HepG2 (cell line): ENCODE measurements around the gene SCRN3. TPM values are rescaled to one million over a fixed set of nuclear protein-coding genes. Genes with fewer than 3 reads are reported as not detected.

Experiments
- ATAC-seq: fragments of 200-7000 bp; cut with Tn5 transposase; 3 replicates; pipeline ENCODE4 v1.9.1; 2020; ENCODE audit warnings: mild to moderate bottlenecking, moderate library complexity
- BruUV-seq: library from RNA; stranded (reverse); fragments of 400-500 nt; replicated peaks from 2 replicates; lab custom pipeline; 2021; lab: Mats Ljungman, UMichigan
- CTCF ChIA-PET: fragments of 300-600 bp; formaldehyde crosslinking; extraction: SDS; loops from one replicate; lab custom pipeline; 2021; ENCODE audit warnings: low total read pairs, inconsistent platforms, low intra/inter-chr PET ratio; lab: Yijun Ruan, JAX
- POLR2A ChIA-PET: fragments of 350-600 bp; sonication (Branson Sonifier 250); formaldehyde crosslinking; loops from one replicate; lab custom pipeline; 2020; ENCODE audit warnings: antibody characterized with exemption, inconsistent platforms; lab: Yijun Ruan, JAX
- DNase-seq: peaks from one replicate; pipeline ENCODE4 v3.0.0-alpha.2; 2015; ENCODE audit warnings: low spot score
- FAIRE-seq: peaks from 3 replicates; lab custom pipeline; 2011; peaks lifted over from hg19 to GRCh38; lab: Jason Lieb, UNC
- H2AFZ ChIP-seq: one replicate; pipeline ENCODE4 v1.6.1; 2011; ENCODE audit warnings: low read length, inconsistent platforms
- H3K27ac ChIP-seq: fragments of 300-600 bp; 3 replicates; pipeline ENCODE4 v1.8.0; 2011; ENCODE audit warnings: mixed run types, mild to moderate bottlenecking, mixed read lengths, low read length, inconsistent platforms; ENCODE audit not compliant: insufficient read depth; ENCODE audit errors: extremely low read length
- H3K27me3 ChIP-seq, 2 experiments: fragments of 200-600 bp in 1 of 2; 2 replicates in 1 of 2; 3 replicates in 1 of 2; pipeline versions ENCODE4 v1.6.0 to v1.8.0; 2011; ENCODE audit warnings: low read length in 2 of 2, mild to moderate bottlenecking in 2 of 2, moderate library complexity in 2 of 2, inconsistent platforms in 1 of 2; ENCODE audit not compliant: insufficient read depth in 2 of 2, control insufficient read depth in 1 of 2
- H3K36me3 ChIP-seq, 2 experiments: fragments of 200-600 bp in 1 of 2; replicated peaks in 1 of 2; 2 replicates in 1 of 2; 3 replicates in 1 of 2; pipeline versions ENCODE4 v1.5.1 to v1.8.0; 2011; ENCODE audit warnings: low read length in 2 of 2, inconsistent platforms in 1 of 2; ENCODE audit not compliant: insufficient read depth in 2 of 2, control insufficient read depth in 1 of 2
- H3K4me1 ChIP-seq: 2 replicates; pipeline ENCODE4 v1.5.1; 2012; ENCODE audit warnings: low read length, inconsistent platforms; ENCODE audit not compliant: insufficient read depth
- H3K4me2 ChIP-seq: 2 replicates; pipeline ENCODE4 v1.6.0; 2011; ENCODE audit warnings: low read depth, low read length, inconsistent platforms
- H3K4me3 ChIP-seq, 3 experiments: fragments of 200-600 bp in 1 of 3; sonication (generic), shearing (Covaris generic) in 1 of 3; replicated peaks in 1 of 3; 2 replicates each; pipeline ENCODE4 v1.5.1; 2011 to 2016; ENCODE audit warnings: low read length in 3 of 3, inconsistent platforms in 2 of 3, low read depth in 2 of 3, mild to moderate bottlenecking in 2 of 3, control low read depth in 1 of 3, mixed read lengths in 1 of 3; ENCODE audit not compliant: insufficient read depth in 1 of 3
- H3K79me2 ChIP-seq: one replicate; pipeline ENCODE4 v1.6.1; 2011; ENCODE audit warnings: low read length, inconsistent platforms; ENCODE audit not compliant: insufficient read depth
- H3K9ac ChIP-seq: 2 replicates; pipeline ENCODE4 v1.6.0; 2011; ENCODE audit warnings: mild to moderate bottlenecking, low read depth, low read length, inconsistent platforms; ENCODE audit not compliant: insufficient read depth
- H3K9me3 ChIP-seq: 2 replicates; pipeline ENCODE4 v1.5.1; 2012; ENCODE audit warnings: mild to moderate bottlenecking, low read length
- H4K20me1 ChIP-seq: 2 replicates; pipeline ENCODE4 v1.6.0; 2011; ENCODE audit warnings: inconsistent platforms, mild to moderate bottlenecking, low read length, moderate library complexity; ENCODE audit not compliant: insufficient read depth
- ARID3A ChIP-seq: IDR thresholded peaks from 2 replicates; pipeline ENCODE4 v1.6.1; 2012; ENCODE audit warnings: low read depth, low read length, improper control_type of control experiment
- ARNT ChIP-seq: fragments of 450-650 bp; IDR thresholded peaks from 2 replicates; pipeline ENCODE4 v1.6.1; 2017
- CBX5 ChIP-seq: sonication (generic); formaldehyde crosslinking; IDR thresholded peaks from 2 replicates; pipeline ENCODE4 v1.4.0; 2020; ENCODE audit warnings: missing genetic modification reagents, borderline replicate concordance
- CEBPG ChIP-seq: IDR thresholded peaks from 2 replicates; pipeline ENCODE4 v1.6.1; 2016
- GPN1 ChIP-seq: sonication (generic); formaldehyde crosslinking; IDR thresholded peaks from 2 replicates; pipeline ENCODE4 v1.5.1; 2020; ENCODE audit warnings: missing genetic modification reagents, borderline replicate concordance
- HNRNPL ChIP-seq: fragments of 200-400 bp; formaldehyde crosslinking; IDR thresholded peaks from 2 replicates; pipeline ENCODE4 v1.6.1; 2017; ENCODE audit warnings: mild to moderate bottlenecking, low read depth, low read length
- IKZF5 ChIP-seq: IDR thresholded peaks from 2 replicates; pipeline ENCODE4 v1.6.1; 2018; ENCODE audit warnings: missing genetic modification reagents, mild to moderate bottlenecking, missing compliant biosample characterization
- JARID2 ChIP-seq: sonication (generic); formaldehyde crosslinking; IDR thresholded peaks from 2 replicates; pipeline ENCODE4 v1.8.1; 2023; ENCODE audit warnings: missing genetic modification reagents, inconsistent platforms; ENCODE audit not compliant: insufficient replicate concordance
- JUN ChIP-seq: sonication (generic); formaldehyde crosslinking; IDR thresholded peaks from 2 replicates; pipeline ENCODE4 v1.4.0; 2020; ENCODE audit warnings: mild to moderate bottlenecking, missing genetic modification reagents
- KMT2B ChIP-seq: IDR thresholded peaks from 2 replicates; pipeline ENCODE4 v1.6.1; 2016; ENCODE audit warnings: missing genetic modification reagents, missing compliant biosample characterization
- SNAPC2 ChIP-seq: sonication (generic); formaldehyde crosslinking; IDR thresholded peaks from 2 replicates; pipeline ENCODE4 v1.8.1; 2022; ENCODE audit warnings: mild to moderate bottlenecking, missing genetic modification reagents
- SP1 ChIP-seq, 2 experiments: fragments of 450-650 bp in 1 of 2; sonication (generic) in 1 of 2; formaldehyde crosslinking in 1 of 2; IDR thresholded peaks; 2 replicates each; pipeline versions ENCODE4 v1.4.0 to v1.6.1; 2016 to 2020; ENCODE audit warnings: missing genetic modification reagents in 1 of 2
- ZNF431 ChIP-seq: sonication (generic); formaldehyde crosslinking; IDR thresholded peaks from 2 replicates; pipeline ENCODE4 v1.9.0; 2022; ENCODE audit warnings: missing genetic modification reagents, low read depth, mild to moderate bottlenecking, borderline replicate concordance
- ZNF552 ChIP-seq: sonication (generic); formaldehyde crosslinking; IDR thresholded peaks from 2 replicates; pipeline ENCODE4 v1.9.0; 2022; ENCODE audit warnings: missing genetic modification reagents, mild to moderate bottlenecking, borderline replicate concordance
- WGBS: methylation state at CpG from one replicate; pipeline ENCODE4 v1.1.6; 2017; ENCODE audit warnings: low lambda C conversion rate; 5-methylcytosine and 5-hydroxymethylcytosine counted together
- in situ Hi-C: cut with HindIII; loops from 2 replicates; pipeline ENCODE4 v1.10.0; 2017; ENCODE audit warnings: low pct_unique_long_range_greater_than_20kb; ENCODE audit not compliant: extremely low pct_ligation_motif_present
- intact Hi-C: fragments of 100-400 bp; cut with micrococcal nuclease; formaldehyde crosslinking; loops from one replicate; pipeline ENCODE4 v1.10.0; 2022; ENCODE audit not compliant: unreplicated experiment
- polyA plus RNA-seq, 8 experiments: library from polyadenylated mRNA; depleted of rRNA in 3 of 8; stranded (reverse) in 7 of 8; unstranded in 1 of 8; fragments of >200 nt; fragmentation: Illumina TruSeq in 4 of 8; extraction: Trizol in 4 of 8; gene quantifications; 2 replicates each; pipeline versions ENCODE4 v1.2.1 to v1.2.3, GENCODE V29; 2011 to 2016; ENCODE audit warnings: low read depth in 4 of 8, missing spikeins in 1 of 8, mixed read lengths in 1 of 8; ENCODE audit not compliant: insufficient read depth in 1 of 8
- total RNA-seq, 5 experiments: library from RNA; depleted of rRNA; stranded (reverse); fragments of >200 nt; fragmentation: Illumina TruSeq; extraction: Trizol; gene quantifications; 2 replicates each; pipeline ENCODE4 v1.2.3, GENCODE V29; 2016; ENCODE audit warnings: low read depth in 1 of 5

The SCRN3 gene
- total and polyA plus RNA-seq, 2 of the 13 experiments (the other 11 are each of a cell fraction or from before 2014, with no cell fraction given): 6.6 to 11.3 TPM

GRCh38 chr2:174376967-174377366 lies 18.6 kb upstream of the SCRN3 start:
- Histone ChIP-seq H3K9ac (no peak overlapping the region), H3K36me3 (peaks cover 26 to 76% of the 10 kb centered on the region in 2 experiments), H4K20me1 (no peaks in the 10 kb centered on the region), H3K27me3 (no peaks in the 10 kb centered on the region), H3K9me3 (no peaks in the 10 kb centered on the region), H3K4me2 (no peak overlapping the region), H3K27ac (no peak overlapping the region), H2AFZ (no peak overlapping the region), H3K4me1 (no peaks in the 10 kb centered on the region), H3K79me2 (no peaks in the 10 kb centered on the region), H3K4me3 (no peak overlapping the region)
- FAIRE-seq (no peak), ATAC-seq (no peak), DNase-seq (no peak)
- ChIA-PET CTCF (no interaction called here), POLR2A (no interaction called here)
- BruUV-seq: no TSS peak
- WGBS: 91% methylated on average over 2 of the region's 2 CpGs
- TF ChIP-seq CEBPG (CRISPR knock-in tag) (no peak), ARNT (no peak), SP1 (IDR thresholded peaks at IDR 0.05) (no peak), SP1 (CRISPR knock-in tag; IDR thresholded peaks at IDR 0.05) (no peak), ZNF431 (CRISPR knock-in tag) (no peak), GPN1 (CRISPR knock-in tag) (no peak), CBX5 (no peak), SNAPC2 (CRISPR knock-in tag) (no peak), HNRNPL (no peak), ARID3A (no peak), JARID2 (CRISPR knock-in tag) (no peak), JUN (CRISPR knock-in tag) (no peak), ZNF552 (CRISPR knock-in tag) (no peak), IKZF5 (CRISPR knock-in tag) (no peak), KMT2B (CRISPR knock-in tag) (no peak)
- intact Hi-C loops: no loop called here
- in situ Hi-C loops: no loop called here
